ENCODE results near the gene FAM177B.

Gene FAM177B

GRCh38 chr1:222790520-222790919 is 53.5 kb downstream of the FAM177B start:
- H3K9me3 ChIP-seq (ENCODE audit: low read length), result 0 out of 2 replicates have a peak, but pooled peaks cover 4% of the 10 kb centered on the region
- H4K20me1 ChIP-seq (ENCODE audit: insufficient read depth, low read length), result no peaks in the 10 kb centered on the region
- no peaks in the 10 kb centered on the region for H3K4me1 ChIP-seq (ENCODE audit: insufficient read depth, low read length, severe bottlenecking)
- H3F3A ChIP-seq (ENCODE audit: insufficient read depth, low read length), result no peaks in the 10 kb centered on the region
- no peak overlapping the region for H3K9ac ChIP-seq (ENCODE audit: low read length)
- H3K79me2 ChIP-seq (ENCODE audit: insufficient read depth, low read length), result no peaks in the 10 kb centered on the region
- H3K9me2 ChIP-seq (ENCODE audit: low read depth, low read length), result no peaks in the 10 kb centered on the region
- TF ChIP-seq, protein P1, sequence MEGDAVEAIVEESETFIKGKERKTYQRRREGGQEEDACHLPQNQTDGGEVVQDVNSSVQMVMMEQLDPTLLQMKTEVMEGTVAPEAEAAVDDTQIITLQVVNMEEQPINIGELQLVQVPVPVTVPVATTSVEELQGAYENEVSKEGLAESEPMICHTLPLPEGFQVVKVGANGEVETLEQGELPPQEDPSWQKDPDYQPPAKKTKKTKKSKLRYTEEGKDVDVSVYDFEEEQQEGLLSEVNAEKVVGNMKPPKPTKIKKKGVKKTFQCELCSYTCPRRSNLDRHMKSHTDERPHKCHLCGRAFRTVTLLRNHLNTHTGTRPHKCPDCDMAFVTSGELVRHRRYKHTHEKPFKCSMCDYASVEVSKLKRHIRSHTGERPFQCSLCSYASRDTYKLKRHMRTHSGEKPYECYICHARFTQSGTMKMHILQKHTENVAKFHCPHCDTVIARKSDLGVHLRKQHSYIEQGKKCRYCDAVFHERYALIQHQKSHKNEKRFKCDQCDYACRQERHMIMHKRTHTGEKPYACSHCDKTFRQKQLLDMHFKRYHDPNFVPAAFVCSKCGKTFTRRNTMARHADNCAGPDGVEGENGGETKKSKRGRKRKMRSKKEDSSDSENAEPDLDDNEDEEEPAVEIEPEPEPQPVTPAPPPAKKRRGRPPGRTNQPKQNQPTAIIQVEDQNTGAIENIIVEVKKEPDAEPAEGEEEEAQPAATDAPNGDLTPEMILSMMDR (IDR thresholded peaks at IDR 0.05; ENCODE audit: low read length), result no peak
- TF ChIP-seq EZH2 (IDR thresholded peaks at IDR 0.05; ENCODE audit: borderline replicate concordance, low read length), result no peak
- no peak overlapping the region for H3K27ac ChIP-seq (ENCODE audit: low read depth, low read length, poor library complexity, severe bottlenecking)
- H3K27me3 ChIP-seq (ENCODE audit: insufficient read depth, low read length), result no peaks in the 10 kb centered on the region
- no peak overlapping the region for H3K4me2 ChIP-seq (ENCODE audit: low read length)
- H3K4me3 ChIP-seq (ENCODE audit: low read depth, low read length, poor library complexity, severe bottlenecking), result no peak overlapping the region
- H2AFZ ChIP-seq (ENCODE audit: low read length), result no peak overlapping the region
- H3K36me3 ChIP-seq (ENCODE audit: insufficient read depth, low read length), result no peaks in the 10 kb centered on the region

- Histone ChIP-seq H3K9me2 (ENCODE audit: low read depth, low read length) (no peaks in the 10 kb centered on the region), H3K4me3 (ENCODE audit: low read depth, low read length, poor library complexity, severe bottlenecking) (no peak overlapping the region)
- no peak for TF ChIP-seq EZH2 (IDR thresholded peaks at IDR 0.05; ENCODE audit: borderline replicate concordance, low read length)
- TF ChIP-seq, protein P1 (IDR thresholded peaks at IDR 0.05; ENCODE audit: low read length), result no peak
These were observed 54.2 kb downstream of the FAM177B start for GRCh38 chr1:222791006-222791710.

DNA sequence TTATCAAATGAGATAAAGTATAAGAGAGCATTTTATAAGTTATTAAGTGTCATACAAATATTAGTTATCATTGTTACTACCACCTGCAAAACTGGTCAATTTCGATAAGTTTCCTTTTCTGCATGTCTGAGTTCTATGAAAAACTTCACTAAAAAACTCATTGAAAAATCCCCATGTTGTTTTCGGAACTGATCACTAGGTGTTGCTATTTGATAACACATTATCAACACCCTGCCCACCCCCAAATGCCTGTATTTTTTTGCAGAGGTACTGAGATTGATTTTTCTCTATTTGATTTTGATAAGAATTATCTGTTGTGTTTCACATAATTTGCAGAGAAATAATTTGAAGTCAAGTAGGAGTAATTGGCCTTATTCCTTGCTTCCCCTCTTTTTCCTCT is 55.7 kb downstream of the FAM177B start:
- H3K36me3 ChIP-seq (ENCODE audit: insufficient read depth, low read length), result no peaks in the 10 kb centered on the region
- H3K9me3 ChIP-seq (ENCODE audit: low read length), result 0 out of 2 replicates have a peak, but pooled peaks cover 4% of the 10 kb centered on the region
- H3K9ac ChIP-seq (ENCODE audit: low read length), result no peak overlapping the region
- H3F3A ChIP-seq (ENCODE audit: insufficient read depth, low read length), result no peaks in the 10 kb centered on the region
- H4K20me1 ChIP-seq (ENCODE audit: insufficient read depth, low read length), result no peaks in the 10 kb centered on the region
- no peaks in the 10 kb centered on the region for H3K4me1 ChIP-seq (ENCODE audit: insufficient read depth, low read length, severe bottlenecking)
- H3K4me2 ChIP-seq (ENCODE audit: low read length), result no peak overlapping the region
- no peaks in the 10 kb centered on the region for H3K27me3 ChIP-seq (ENCODE audit: insufficient read depth, low read length)
- no peak overlapping the region for H3K27ac ChIP-seq (ENCODE audit: low read depth, low read length, poor library complexity, severe bottlenecking)
- H3K79me2 ChIP-seq (ENCODE audit: insufficient read depth, low read length), result no peaks in the 10 kb centered on the region
- TF ChIP-seq, protein P1 (IDR thresholded peaks at IDR 0.05; ENCODE audit: low read length), result peak; percentile 54; the same call in 1 of the 2 replicates
- no peak for TF ChIP-seq EZH2 (IDR thresholded peaks at IDR 0.05; ENCODE audit: borderline replicate concordance, low read length)
- no peak overlapping the region for H3K4me3 ChIP-seq (ENCODE audit: low read depth, low read length, poor library complexity, severe bottlenecking)
- no peaks in the 10 kb centered on the region for H3K9me2 ChIP-seq (ENCODE audit: low read depth, low read length)
- no peak overlapping the region for H2AFZ ChIP-seq (ENCODE audit: low read length)

More at GRCh38 chr1:222791006-222791710, 54.2 kb downstream of the FAM177B start:
- H3K4me2 ChIP-seq (ENCODE audit: low read length), result no peak overlapping the region
- no peak overlapping the region for H3K9ac ChIP-seq (ENCODE audit: low read length)
- no peak overlapping the region for H2AFZ ChIP-seq (ENCODE audit: low read length)
- H3K36me3 ChIP-seq (ENCODE audit: insufficient read depth, low read length), result no peaks in the 10 kb centered on the region
- H3K4me1 ChIP-seq (ENCODE audit: insufficient read depth, low read length, severe bottlenecking), result no peaks in the 10 kb centered on the region
- no peak overlapping the region for H3K27ac ChIP-seq (ENCODE audit: low read depth, low read length, poor library complexity, severe bottlenecking)
- no peaks in the 10 kb centered on the region for H3K79me2 ChIP-seq (ENCODE audit: insufficient read depth, low read length)
- H3K27me3 ChIP-seq (ENCODE audit: insufficient read depth, low read length), result no peaks in the 10 kb centered on the region
- H3F3A ChIP-seq (ENCODE audit: insufficient read depth, low read length), result no peaks in the 10 kb centered on the region
- H3K9me3 ChIP-seq (ENCODE audit: low read length), result 0 out of 2 replicates have a peak, but pooled peaks cover 4% of the 10 kb centered on the region
- H4K20me1 ChIP-seq (ENCODE audit: insufficient read depth, low read length), result no peaks in the 10 kb centered on the region

Measured in OCI-LY1 (cell line).